Hepatocyte (in vitro differentiated cells): Measurements from ENCODE around the gene TMEM26. TPM values are rescaled to one million over a fixed set of nuclear protein-coding genes. Genes with fewer than 3 reads are reported as not detected.
A peak's percentile ranks its signal among the peaks of the same experiment; 100 is the strongest.

Source experiments
- DNase-seq: peaks from one replicate; pipeline ENCODE4 v3.0.0-alpha.2; 2016; ENCODE audit warnings: low spot score
- H2AFZ ChIP-seq: fragments of 200-600 bp; sonication (generic); 2 replicates; pipeline ENCODE4 v1.6.0; 2016; ENCODE audit warnings: antibody characterized with exemption, mild to moderate bottlenecking
- H3K27ac ChIP-seq: fragments of 200-600 bp; sonication (generic); 2 replicates; pipeline ENCODE4 v1.5.1; 2016; ENCODE audit warnings: mild to moderate bottlenecking
- H3K27me3 ChIP-seq: fragments of 200-600 bp; sonication (generic); 2 replicates; pipeline ENCODE4 v1.6.1; 2016
- H3K36me3 ChIP-seq: fragments of 200-600 bp; sonication (generic); replicated peaks from 2 replicates; pipeline ENCODE4 v1.5.1; 2016; ENCODE audit warnings: low read depth; ENCODE audit not compliant: insufficient read depth
- H3K4me1 ChIP-seq: fragments of 200-600 bp; sonication (generic); 2 replicates; pipeline ENCODE4 v1.5.1; 2016; ENCODE audit warnings: mild to moderate bottlenecking, moderate library complexity; ENCODE audit not compliant: insufficient read depth
- H3K4me2 ChIP-seq: fragments of 200-600 bp; sonication (generic); 2 replicates; pipeline ENCODE4 v1.6.0; 2016
- H3K4me3 ChIP-seq: fragments of 200-600 bp; sonication (generic); 2 replicates; pipeline ENCODE4 v1.5.1; 2016; ENCODE audit warnings: mild to moderate bottlenecking
- H3K79me2 ChIP-seq: fragments of 200-600 bp; sonication (generic); 2 replicates; pipeline ENCODE4 v1.6.0; 2017; ENCODE audit warnings: mild to moderate bottlenecking
- H3K9me2 ChIP-seq: fragments of 200-600 bp; sonication (generic); replicated peaks from 2 replicates; pipeline ENCODE4 v1.6.0; 2017; ENCODE audit warnings: mild to moderate bottlenecking; ENCODE audit not compliant: insufficient read depth
- H3K9me3 ChIP-seq: fragments of 200-600 bp; sonication (generic); 2 replicates; pipeline ENCODE4 v1.5.1; 2016; ENCODE audit warnings: low read depth, mild to moderate bottlenecking
- H4K20me1 ChIP-seq: fragments of 200-600 bp; sonication (generic); 2 replicates; pipeline ENCODE4 v1.6.0; 2016; ENCODE audit warnings: mild to moderate bottlenecking; ENCODE audit not compliant: insufficient read depth, poor library complexity, severe bottlenecking
- CTCF ChIP-seq: fragments of 200-600 bp; sonication (generic); IDR thresholded peaks from 2 replicates; pipeline ENCODE4 v1.5.1; 2016; ENCODE audit warnings: antibody characterized with exemption, mild to moderate bottlenecking; ENCODE audit not compliant: poor library complexity
- EZH2 ChIP-seq: fragments of 200-600 bp; sonication (generic); IDR thresholded peaks from 2 replicates; pipeline ENCODE4 v1.6.1; 2016; ENCODE audit warnings: antibody characterized with exemption, mild to moderate bottlenecking, borderline replicate concordance
- EZH2phosphoT487 ChIP-seq: fragments of 200-600 bp; sonication (generic); IDR thresholded peaks from one replicate; pipeline ENCODE4 v1.6.1; 2018; ENCODE audit warnings: antibody characterized with exemption, mild to moderate bottlenecking, low read depth, moderate library complexity; ENCODE audit not compliant: unreplicated experiment, severe bottlenecking
- WGBS: methylation state at CpG from one replicate; pipeline ENCODE4 v1.1.6; 2016; ENCODE audit warnings: low lambda C conversion rate; ENCODE audit errors: missing lambda C conversion rate; 5-methylcytosine and 5-hydroxymethylcytosine counted together
- polyA plus RNA-seq: library from polyadenylated mRNA; unstranded; fragments of >200 nt; fragmentation: Nextera tagmentation; extraction: Ambion mirVana; gene quantifications from 2 replicates; pipeline ENCODE4 v1.2.1, GENCODE V29; 2016
- total RNA-seq: library from RNA; depleted of rRNA; stranded (reverse); fragments of >200 nt; gene quantifications from 2 replicates; pipeline ENCODE4 v1.2.3, GENCODE V29; 2014

The TMEM26 gene
- total and polyA plus RNA-seq, 2 experiments from 2014 or later: 0.39 to 3.3 TPM

GRCh38 chr10:61410353-61411070 lies 42.7 kb downstream of the TMEM26 start:
- no peaks in the 10 kb centered on the region for H4K20me1 ChIP-seq
- H3K27me3 ChIP-seq: no peaks in the 10 kb centered on the region
- peaks cover 5% of the 10 kb centered on the region for H3K4me1 ChIP-seq
- no peaks in the 10 kb centered on the region for H3K9me2 ChIP-seq
- no peak overlapping the region for H2AFZ ChIP-seq
- H3K4me3 ChIP-seq: no peak overlapping the region
- H3K9me3 ChIP-seq: no peaks in the 10 kb centered on the region
- no peak overlapping the region for H3K27ac ChIP-seq
- 95% methylated on average over 18 of the region's 18 CpGs for WGBS
- no peak for DNase-seq
- H3K79me2 ChIP-seq: no peaks in the 10 kb centered on the region
- no peak for TF ChIP-seq EZH2
- TF ChIP-seq EZH2phosphoT487: no peak
- TF ChIP-seq CTCF: no peak
- no peak overlapping the region for H3K4me2 ChIP-seq
- H3K36me3 ChIP-seq: no peaks in the 10 kb centered on the region

- Histone ChIP-seq H3K4me3 (no peak overlapping the region), H3K27me3 (no peaks in the 10 kb centered on the region), H3K4me2 (no peak overlapping the region), H3K27ac (no peak overlapping the region), H3K36me3 (no peaks in the 10 kb centered on the region), H3K4me1 (peaks cover 5% of the 10 kb centered on the region), H3K9me2 (no peaks in the 10 kb centered on the region), H3K9me3 (no peaks in the 10 kb centered on the region), H4K20me1 (no peaks in the 10 kb centered on the region), H3K79me2 (no peaks in the 10 kb centered on the region), H2AFZ (no peak overlapping the region)
- no peak for TF ChIP-seq CTCF
- TF ChIP-seq EZH2phosphoT487: no peak
- no peak for TF ChIP-seq EZH2
- 94% methylated on average over 7 of the region's 7 CpGs for WGBS
- DNase-seq: no peak
Measured at GRCh38 chr10:61409157-61409556, 44.0 kb downstream of the TMEM26 start.

- no peaks in the 10 kb centered on the region for H3K9me3 ChIP-seq
- peak overlapping the region; percentile 10 for H3K4me2 ChIP-seq
- peak overlapping the region; percentile 31 for H3K27ac ChIP-seq
- TF ChIP-seq EZH2: no peak
- no peak for TF ChIP-seq EZH2phosphoT487
- TF ChIP-seq CTCF: no peak
- no peaks in the 10 kb centered on the region for H3K79me2 ChIP-seq
- no peak for DNase-seq
- no peaks in the 10 kb centered on the region for H3K36me3 ChIP-seq
- H3K4me1 ChIP-seq: peaks cover 5% of the 10 kb centered on the region
- H2AFZ ChIP-seq: no peak overlapping the region
- H3K9me2 ChIP-seq: no peaks in the 10 kb centered on the region
- no peaks in the 10 kb centered on the region for H4K20me1 ChIP-seq
- no peak overlapping the region for H3K4me3 ChIP-seq
- WGBS: 47% methylated on average over 4 of the region's 4 CpGs
- no peaks in the 10 kb centered on the region for H3K27me3 ChIP-seq
Measured at GRCh38 chr10:61408105-61408504, 45.1 kb downstream of the TMEM26 start.
